H9 (cell line): ENCODE data around the gene CD79B. TPM values are rescaled to one million over a fixed set of nuclear protein-coding genes. Genes with fewer than 3 reads are reported as not detected.

Experiments
- DNase-seq: peaks from one replicate; pipeline ENCODE4 v3.0.0-alpha.2; 2017
- H2AFZ ChIP-seq: one replicate; pipeline ENCODE4 v1.6.1; 2013; ENCODE audit warnings: mild to moderate bottlenecking, low read length, control low read depth, moderate library complexity
- H2AK5ac ChIP-seq: 2 replicates; pipeline ENCODE4 v1.6.1; 2013; ENCODE audit warnings: low read length, control low read depth, mixed read lengths; ENCODE audit not compliant: insufficient read length
- H2BK120ac ChIP-seq: one replicate; pipeline ENCODE4 v1.6.1; 2013; ENCODE audit warnings: low read depth, mild to moderate bottlenecking, low read length, control low read depth, inconsistent platforms; ENCODE audit not compliant: poor library complexity, severe bottlenecking
- H2BK12ac ChIP-seq: 2 replicates; pipeline ENCODE4 v1.6.1; 2013; ENCODE audit warnings: low read length, control low read depth, mixed read lengths, low read depth; ENCODE audit not compliant: insufficient read length
- H2BK15ac ChIP-seq: 2 replicates; pipeline ENCODE4 v1.6.1; 2013; ENCODE audit warnings: low read depth, low read length, control low read depth
- H2BK20ac ChIP-seq: one replicate; pipeline ENCODE4 v1.6.1; 2013; ENCODE audit warnings: low read depth, mild to moderate bottlenecking, low read length, control low read depth, inconsistent platforms; ENCODE audit not compliant: poor library complexity, severe bottlenecking
- H2BK5ac ChIP-seq: 2 replicates; pipeline ENCODE4 v1.6.1; 2013; ENCODE audit warnings: low read length, control low read depth, mixed read lengths; ENCODE audit not compliant: insufficient read length
- H3K14ac ChIP-seq: 2 replicates; pipeline ENCODE4 v1.6.1; 2013; ENCODE audit warnings: low read length, control low read depth; ENCODE audit not compliant: insufficient read depth
- H3K18ac ChIP-seq: 2 replicates; pipeline ENCODE4 v1.6.1; 2013; ENCODE audit warnings: low read depth, mild to moderate bottlenecking, mixed read lengths, low read length, control low read depth; ENCODE audit not compliant: insufficient read length
- H3K23ac ChIP-seq: 2 replicates; pipeline ENCODE4 v1.6.1; 2013; ENCODE audit warnings: low read length, control low read depth, mixed read lengths, low read depth; ENCODE audit not compliant: insufficient read length
- H3K23me2 ChIP-seq: 2 replicates; pipeline ENCODE4 v1.6.1; 2013; ENCODE audit warnings: low read depth, mild to moderate bottlenecking, mixed read lengths, low read length, control low read depth; ENCODE audit not compliant: insufficient read length, poor library complexity, severe bottlenecking
- H3K27ac ChIP-seq: 2 replicates; pipeline ENCODE4 v1.5.1; 2013; ENCODE audit warnings: low read length, control low read depth, mixed read lengths, low read depth; ENCODE audit not compliant: insufficient read length
- H3K27me3 ChIP-seq: 2 replicates; pipeline ENCODE4 v1.6.1; 2013; ENCODE audit warnings: low read length, control low read depth, inconsistent platforms; ENCODE audit not compliant: insufficient read depth
- H3K4ac ChIP-seq: 2 replicates; pipeline ENCODE4 v1.6.1; 2013; ENCODE audit warnings: low read depth, mild to moderate bottlenecking, control low read depth, inconsistent platforms, low read length, moderate library complexity
- H3K4me1 ChIP-seq: 2 replicates; pipeline ENCODE4 v1.6.1; 2013; ENCODE audit warnings: low read length, control low read depth, inconsistent platforms; ENCODE audit not compliant: insufficient read depth
- H3K4me2 ChIP-seq: 2 replicates; pipeline ENCODE4 v1.6.1; 2013; ENCODE audit warnings: low read length, control low read depth, mixed read lengths; ENCODE audit not compliant: insufficient read length, insufficient read depth
- H3K56ac ChIP-seq: 2 replicates; pipeline ENCODE4 v1.6.1; 2013; ENCODE audit warnings: low read depth, mild to moderate bottlenecking, mixed read lengths, low read length, control low read depth; ENCODE audit not compliant: insufficient read length
- H3K79me1 ChIP-seq: 2 replicates; pipeline ENCODE4 v1.6.1; 2013; ENCODE audit warnings: low read depth, mild to moderate bottlenecking, moderate library complexity, low read length, control low read depth, inconsistent platforms; ENCODE audit not compliant: insufficient read depth, poor library complexity, severe bottlenecking
- H3K79me2 ChIP-seq: 2 replicates; pipeline ENCODE4 v1.6.1; 2013; ENCODE audit warnings: low read length, control low read depth, inconsistent platforms; ENCODE audit not compliant: insufficient read depth
- H3K9ac ChIP-seq: 2 replicates; pipeline ENCODE4 v1.6.1; 2013; ENCODE audit warnings: low read length, control low read depth, mixed read lengths; ENCODE audit not compliant: insufficient read length; ENCODE audit errors: extremely low read depth
- H3K9me3 ChIP-seq: one replicate; pipeline ENCODE4 v1.6.1; 2013; ENCODE audit warnings: low read depth, low read length, inconsistent platforms; ENCODE audit not compliant: control insufficient read depth
- H3T11ph ChIP-seq: one replicate; pipeline ENCODE4 v1.6.1; 2013; ENCODE audit warnings: mild to moderate bottlenecking, low read length, control low read depth, inconsistent platforms
- H4K20me1 ChIP-seq: one replicate; pipeline ENCODE4 v1.6.1; 2013; ENCODE audit not compliant: control insufficient read depth, insufficient read length, insufficient read depth
- H4K5ac ChIP-seq: 2 replicates; pipeline ENCODE4 v1.6.1; 2013; ENCODE audit warnings: low read depth, mild to moderate bottlenecking, mixed read lengths, low read length, control low read depth; ENCODE audit not compliant: insufficient read length
- H4K8ac ChIP-seq: replicated peaks from 2 replicates; pipeline ENCODE4 v1.6.1; 2013; ENCODE audit warnings: low read length, control low read depth, mixed read lengths, low read depth; ENCODE audit not compliant: insufficient read length
- H4K91ac ChIP-seq: 2 replicates; pipeline ENCODE4 v1.6.1; 2013; ENCODE audit warnings: low read depth, mild to moderate bottlenecking, moderate library complexity, mixed read lengths, low read length, control low read depth; ENCODE audit not compliant: insufficient read length
- H3K27ac Mint-ChIP-seq, 3 experiments: 2 replicates in 2 of 3; 3 replicates in 1 of 3; pipeline ENCODE4 v1.8.0; 2020 to 2021; ENCODE audit warnings: mixed read lengths in 3 of 3, mild to moderate bottlenecking in 1 of 3, moderate library complexity in 1 of 3
- H3K27me3 Mint-ChIP-seq: 2 replicates; pipeline ENCODE4 v1.8.0; 2021; ENCODE audit warnings: low read depth, mild to moderate bottlenecking, moderate library complexity, mixed read lengths
- H3K36me3 Mint-ChIP-seq, 3 experiments: 2 replicates in 2 of 3; 3 replicates in 1 of 3; pipeline ENCODE4 v1.8.0; 2020 to 2021; ENCODE audit warnings: low read depth in 3 of 3, mixed read lengths in 3 of 3; ENCODE audit not compliant: insufficient read depth in 1 of 3
- H3K4me1 Mint-ChIP-seq, 2 experiments: 2 replicates each; pipeline ENCODE4 v1.8.0; 2020; ENCODE audit warnings: mixed read lengths in 2 of 2
- H3K4me3 Mint-ChIP-seq, 2 experiments: 2 replicates in 1 of 2; 3 replicates in 1 of 2; pipeline ENCODE4 v1.8.0; 2020 to 2021; ENCODE audit warnings: mild to moderate bottlenecking in 2 of 2, mixed read lengths in 2 of 2, moderate library complexity in 1 of 2
- H3K9me3 Mint-ChIP-seq, 2 experiments: 2 replicates in 1 of 2; 3 replicates in 1 of 2; pipeline ENCODE4 v1.8.0; 2020; ENCODE audit warnings: mild to moderate bottlenecking in 2 of 2, mixed read lengths in 2 of 2, moderate library complexity in 1 of 2
- WGBS: extraction: QIAGEN DNeasy Blood & Tissue Kit; methylation state at CpG from one replicate; pipeline ENCODE4 v1.1.7; 2013; ENCODE audit warnings: missing lambda C conversion rate, low lambda C conversion rate, mixed read lengths; ENCODE audit not compliant: insufficient read length; ENCODE audit errors: extremely low coverage; 5-methylcytosine and 5-hydroxymethylcytosine counted together
- total RNA-seq: library from RNA; stranded (reverse); gene quantifications from 2 replicates; pipeline ENCODE4 v1.2.1, GENCODE V29; 2021
- TF ChIP-seq, protein P1 (sequence below): fragments of 200-600 bp; sonication (generic); conservative IDR thresholded peaks from 3 replicates; pipeline ENCODE4 v1.8.0; 2021; ENCODE audit warnings: antibody characterized with exemption, mild to moderate bottlenecking

CD79B gene
- total RNA-seq, 1 experiment from 2014 or later = 0.96 TPM

GRCh38 chr17:63928172-63928666 is 3.9 kb downstream of the CD79B start:
- H2AK5ac ChIP-seq = no peak overlapping the region
- H4K5ac ChIP-seq = no peak overlapping the region
- no peak overlapping the region for H3K18ac ChIP-seq
- Mint-ChIP-seq H3K9me3 (no peaks in the 10 kb centered on the region), H3K27me3 (no peaks in the 10 kb centered on the region; the same call in 1 of the 2 replicates), H3K36me3 (no peaks in the 10 kb centered on the region), H3K27ac (no peak overlapping the region), H3K4me1 (peaks cover 15 to 21% of the 10 kb centered on the region in 2 experiments), H3K4me3 (no peak overlapping the region)
- H2AFZ ChIP-seq = no peak overlapping the region
- H3K27me3 ChIP-seq = no peaks in the 10 kb centered on the region
- H3K27ac ChIP-seq = no peak overlapping the region
- H3K23ac ChIP-seq = no peak overlapping the region
- no peak overlapping the region for H3K56ac ChIP-seq
- H3T11ph ChIP-seq = no peak overlapping the region
- no peaks in the 10 kb centered on the region for H3K9me3 ChIP-seq
- H3K14ac ChIP-seq = no peak overlapping the region
- WGBS = no CpG with 5 or more reads among the region's 10 CpGs
- TF ChIP-seq, protein P1, sequence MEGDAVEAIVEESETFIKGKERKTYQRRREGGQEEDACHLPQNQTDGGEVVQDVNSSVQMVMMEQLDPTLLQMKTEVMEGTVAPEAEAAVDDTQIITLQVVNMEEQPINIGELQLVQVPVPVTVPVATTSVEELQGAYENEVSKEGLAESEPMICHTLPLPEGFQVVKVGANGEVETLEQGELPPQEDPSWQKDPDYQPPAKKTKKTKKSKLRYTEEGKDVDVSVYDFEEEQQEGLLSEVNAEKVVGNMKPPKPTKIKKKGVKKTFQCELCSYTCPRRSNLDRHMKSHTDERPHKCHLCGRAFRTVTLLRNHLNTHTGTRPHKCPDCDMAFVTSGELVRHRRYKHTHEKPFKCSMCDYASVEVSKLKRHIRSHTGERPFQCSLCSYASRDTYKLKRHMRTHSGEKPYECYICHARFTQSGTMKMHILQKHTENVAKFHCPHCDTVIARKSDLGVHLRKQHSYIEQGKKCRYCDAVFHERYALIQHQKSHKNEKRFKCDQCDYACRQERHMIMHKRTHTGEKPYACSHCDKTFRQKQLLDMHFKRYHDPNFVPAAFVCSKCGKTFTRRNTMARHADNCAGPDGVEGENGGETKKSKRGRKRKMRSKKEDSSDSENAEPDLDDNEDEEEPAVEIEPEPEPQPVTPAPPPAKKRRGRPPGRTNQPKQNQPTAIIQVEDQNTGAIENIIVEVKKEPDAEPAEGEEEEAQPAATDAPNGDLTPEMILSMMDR = no peak
- no peaks in the 10 kb centered on the region for H4K20me1 ChIP-seq
- H3K79me2 ChIP-seq = no peaks in the 10 kb centered on the region
- no peaks in the 10 kb centered on the region for H3K23me2 ChIP-seq
- H3K4me1 ChIP-seq = no peaks in the 10 kb centered on the region; the same call in 1 of the 2 replicates
- no peak overlapping the region for H4K91ac ChIP-seq
- no peak overlapping the region for H3K4me2 ChIP-seq
- H4K8ac ChIP-seq = no peak overlapping the region
- H2BK120ac ChIP-seq = no peak overlapping the region
- no peak overlapping the region for H2BK12ac ChIP-seq
- H3K79me1 ChIP-seq = no peaks in the 10 kb centered on the region
- no peak overlapping the region for H2BK15ac ChIP-seq
- H3K9ac ChIP-seq = no peak overlapping the region
- no peak overlapping the region for H3K4ac ChIP-seq
- H2BK20ac ChIP-seq = no peak overlapping the region
- DNase-seq = no peak
- no peak overlapping the region for H2BK5ac ChIP-seq
